K562 (cell line): Measurements from ENCODE around the gene MFSD11. TPM values are rescaled to one million over a fixed set of nuclear protein-coding genes. Genes with fewer than 3 reads are reported as not detected.

Experiments used
- CBX3 ChIP-seq, 2 experiments: IDR thresholded peaks; 1 replicate in 1 of 2; 2 replicates in 1 of 2; pipeline ENCODE4 v1.6.1; 2012; ENCODE audit warnings: inconsistent platforms in 2 of 2, low read length in 2 of 2, borderline replicate concordance in 1 of 2, control low read depth in 1 of 2
- CBX8 ChIP-seq: fragments of 200-600 bp; sonication (generic); IDR thresholded peaks from 2 replicates; pipeline ENCODE4 v1.6.1; 2012; ENCODE audit warnings: borderline replicate concordance, mixed run types, low read depth, mild to moderate bottlenecking, moderate library complexity, mixed read lengths, low read length, control low read depth, inconsistent platforms; ENCODE audit not compliant: poor library complexity, severe bottlenecking; ENCODE audit errors: extremely low read depth
- CREBBP ChIP-seq: IDR thresholded peaks from one replicate; pipeline ENCODE4 v1.6.1; 2012; ENCODE audit warnings: low read depth, mild to moderate bottlenecking, control low read depth, inconsistent platforms, low read length
- CREM ChIP-seq: IDR thresholded peaks from 2 replicates; pipeline ENCODE4 v1.6.1; 2014; ENCODE audit warnings: antibody characterized with exemption, low read depth
- MECOM ChIP-seq: fragments of 250-450 bp; sonication (Bioruptor Pico); IDR thresholded peaks from 2 replicates; pipeline ENCODE4 v1.8.0; 2022; ENCODE audit warnings: inconsistent platforms
- MTF1 ChIP-seq: fragments of 250-450 bp; sonication (Bioruptor Pico); IDR thresholded peaks from 2 replicates; pipeline ENCODE4 v1.9.0; 2021; ENCODE audit warnings: moderate library complexity, mild to moderate bottlenecking, inconsistent platforms, borderline replicate concordance
- RAD51 ChIP-seq: fragments of 450-650 bp; IDR thresholded peaks from 2 replicates; pipeline ENCODE4 v1.7.1; 2016; ENCODE audit warnings: low read depth, mild to moderate bottlenecking, borderline replicate concordance
- SRSF3 ChIP-seq: fragments of 200-400 bp; formaldehyde crosslinking; IDR thresholded peaks from 2 replicates; pipeline ENCODE4 v1.6.1; 2016; ENCODE audit warnings: mild to moderate bottlenecking, low read length, moderate library complexity; ENCODE audit not compliant: insufficient read depth
- ZNF280B ChIP-seq: fragments of 250-450 bp; sonication (Bioruptor Pico); IDR thresholded peaks from 2 replicates; pipeline ENCODE4 v1.5.1; 2021; ENCODE audit warnings: mild to moderate bottlenecking
- ZNF318 ChIP-seq, 2 experiments: fragments of 450-650 bp; IDR thresholded peaks; 2 replicates each; pipeline ENCODE4 v1.6.1; 2016; ENCODE audit warnings: mild to moderate bottlenecking in 2 of 2, borderline replicate concordance in 1 of 2, low read depth in 1 of 2, moderate library complexity in 1 of 2
- ZNF639 ChIP-seq, 2 experiments: fragments of 200-800 bp in 1 of 2; sonication (Bioruptor generic) in 1 of 2; sonication (generic) in 1 of 2; formaldehyde crosslinking in 1 of 2; IDR thresholded peaks in 1 of 2; conservative IDR thresholded peaks in 1 of 2; 2 replicates each; pipeline versions ENCODE4 v1.5.0 to v1.6.1; 2016 to 2020; ENCODE audit warnings: missing compliant biosample characterization in 1 of 2, missing genetic modification characterization in 1 of 2, missing genetic modification reagents in 1 of 2
- ZNF668 ChIP-seq: fragments of 250-450 bp; sonication (Bioruptor Pico); IDR thresholded peaks from 2 replicates; pipeline ENCODE4 v1.8.0; 2022; ENCODE audit warnings: mild to moderate bottlenecking, inconsistent platforms
- polyA plus RNA-seq, 8 experiments: library from polyadenylated mRNA; depleted of rRNA in 4 of 8; stranded (reverse) in 5 of 8; unstranded in 3 of 8; fragments of >200 nt; fragmentation: Nextera tagmentation in 2 of 8; fragmentation: Illumina TruSeq in 1 of 8; extraction: Ambion mirVana in 2 of 8; extraction: Trizol in 1 of 8; gene quantifications; 2 replicates each; pipeline versions ENCODE4 v1.2.1 to v1.2.3, GENCODE V29; 2011 to 2014; ENCODE audit warnings: inconsistent platforms in 1 of 8, missing spikeins in 1 of 8
- total RNA-seq, 7 experiments: library from RNA; depleted of rRNA in 6 of 7; stranded (reverse); fragments of >200 nt in 6 of 7; fragmentation: Illumina TruSeq in 2 of 7; extraction: Trizol in 2 of 7; gene quantifications; 2 replicates each; pipeline versions ENCODE4 v1.2.1 to v1.2.3, GENCODE V29; 2011 to 2021; ENCODE audit warnings: low replicate concordance in 1 of 7

The MFSD11 gene
- total and polyA plus RNA-seq, 9 of the 15 experiments (the other 6 are each of a cell fraction or from before 2014, with no cell fraction given), result 14.4 to 24.5 (median 19.9) TPM

- TF ChIP-seq MTF1 (CRISPR knock-in tag) (no peak), CREM (no peak), CBX3 (IDR thresholded peaks at IDR 0.05; ENCODE audit: borderline replicate concordance in 1 of 2, low read length in 2 of 2) (no peak), MECOM (CRISPR knock-in tag) (no peak), RAD51 (peak; percentile 25; the same call in 1 of the 2 replicates), ZNF668 (CRISPR knock-in tag) (no peak), CBX8 (no peak), ZNF639 (CRISPR knock-in tag; conservative IDR thresholded peaks at IDR 0.05 in 1 of 2, IDR thresholded peaks at IDR 0.05 in 1 of 2) (no peak), ZNF280B (no peak), SRSF3 (no peak), ZNF318 (IDR thresholded peaks at IDR 0.05; ENCODE audit: borderline replicate concordance in 1 of 2, low read depth in 1 of 2) (peak in 1 of 2 experiments; percentile 55; a peak in 1 of 4 replicates), CREBBP (no peak)
These were observed 40.0 kb upstream of the MFSD11 start (continued) for GRCh38 chr17:76697702-76698465.
